ENCODE results near the gene VDAC1.

The VDAC1 gene

GRCh38 chr5:133938039-133938821 lies 66.5 kb downstream of the VDAC1 start:
- no peak for TF ChIP-seq GATA2 (IDR thresholded peaks at IDR 0.05; ENCODE audit: low read depth, low read length)
- TF ChIP-seq GATA3 (IDR thresholded peaks at IDR 0.05; ENCODE audit: low read depth, low read length), result no peak

- TF ChIP-seq GATA2 (IDR thresholded peaks at IDR 0.05; ENCODE audit: low read depth, low read length), result no peak
- no peak for TF ChIP-seq GATA3 (IDR thresholded peaks at IDR 0.05; ENCODE audit: low read depth, low read length)
Measured at GRCh38 chr5:133936651-133937015, 68.1 kb downstream of the VDAC1 start.

GRCh38 chr5:133935667-133935940 lies 69.2 kb downstream of the VDAC1 start:
- TF ChIP-seq GATA3 (IDR thresholded peaks at IDR 0.05; ENCODE audit: low read depth, low read length) (no peak), GATA2 (IDR thresholded peaks at IDR 0.05; ENCODE audit: low read depth, low read length) (no peak)

- TF ChIP-seq GATA2 (IDR thresholded peaks at IDR 0.05; ENCODE audit: low read depth, low read length), result no peak
- no peak for TF ChIP-seq GATA3 (IDR thresholded peaks at IDR 0.05; ENCODE audit: low read depth, low read length)
Measured at GRCh38 chr5:133934822-133935666, 69.7 kb downstream of the VDAC1 start.

GRCh38 chr5:133934311-133934710 lies 70.5 kb downstream of the VDAC1 start:
- TF ChIP-seq GATA2 (IDR thresholded peaks at IDR 0.05; ENCODE audit: low read depth, low read length), result no peak
- TF ChIP-seq GATA3 (IDR thresholded peaks at IDR 0.05; ENCODE audit: low read depth, low read length), result no peak

GRCh38 chr5:133933670-133934295 lies 71.0 kb downstream of the VDAC1 start:
- TF ChIP-seq GATA2 (IDR thresholded peaks at IDR 0.05; ENCODE audit: low read depth, low read length) (no peak), GATA3 (IDR thresholded peaks at IDR 0.05; ENCODE audit: low read depth, low read length) (no peak)

GRCh38 chr5:133933169-133933509 lies 71.6 kb downstream of the VDAC1 start:
- TF ChIP-seq GATA3 (IDR thresholded peaks at IDR 0.05; ENCODE audit: low read depth, low read length) (no peak), GATA2 (IDR thresholded peaks at IDR 0.05; ENCODE audit: low read depth, low read length) (no peak)

DNA sequence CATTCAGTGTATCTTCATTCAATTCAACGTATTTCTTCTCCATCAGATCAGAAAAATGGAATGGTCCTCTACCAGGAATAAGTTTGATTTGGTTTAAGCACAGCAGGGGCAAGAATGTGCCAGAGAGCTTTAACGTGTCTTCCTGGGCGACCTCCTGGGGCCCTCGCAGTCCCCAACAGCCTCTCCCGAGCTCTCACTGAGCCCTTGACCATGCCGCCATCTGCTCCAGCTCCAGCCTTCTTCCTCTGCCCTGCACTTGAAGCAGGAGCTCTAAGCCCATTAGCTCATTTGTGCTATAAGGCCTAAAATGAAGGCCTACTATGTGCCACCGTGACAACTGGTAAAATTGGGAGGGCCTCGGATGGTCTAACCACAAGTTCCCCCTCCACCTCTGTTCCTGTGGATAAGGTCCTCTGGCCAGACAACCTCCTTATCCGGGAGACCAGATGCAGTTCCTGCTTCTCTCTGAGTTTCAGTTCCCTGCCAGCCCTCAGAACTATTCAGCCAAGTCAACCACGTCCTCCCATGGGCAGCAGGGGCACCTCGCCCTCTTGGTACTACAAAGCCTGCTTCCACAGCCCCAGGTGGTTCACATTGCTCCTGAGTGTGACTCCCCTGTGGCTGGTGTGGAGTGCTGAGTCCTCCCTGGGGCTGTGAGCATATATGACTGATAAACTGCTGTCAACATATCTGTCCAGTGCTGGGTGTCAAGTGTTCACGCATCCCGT lies 72.2 kb downstream of the VDAC1 start:
- TF ChIP-seq GATA2 (IDR thresholded peaks at IDR 0.05; ENCODE audit: low read depth, low read length) (no peak), GATA3 (IDR thresholded peaks at IDR 0.05; ENCODE audit: low read depth, low read length) (no peak)

DNA sequence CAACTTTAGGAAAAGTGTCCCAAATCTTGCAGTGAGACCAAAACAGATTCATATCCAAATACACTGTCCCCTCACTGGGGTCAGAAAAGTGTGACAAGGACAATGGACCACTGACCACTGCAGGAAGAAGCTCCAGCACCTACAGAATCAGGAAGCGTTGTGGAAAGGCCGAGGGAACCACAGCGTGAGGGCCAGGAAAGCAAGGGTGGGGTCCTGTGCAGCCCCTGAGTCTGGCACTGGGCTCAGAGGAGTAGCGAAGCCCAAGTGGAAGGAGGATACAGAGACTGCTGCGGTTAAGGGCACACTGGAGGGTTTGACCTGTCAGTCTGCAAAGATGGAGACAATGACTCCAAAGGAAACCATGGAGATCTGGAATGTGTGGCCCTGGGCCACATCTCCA lies 73.2 kb downstream of the VDAC1 start:
- no peak for TF ChIP-seq GATA2 (IDR thresholded peaks at IDR 0.05; ENCODE audit: low read depth, low read length)

GRCh38 chr5:133930813-133931090 lies 74.0 kb downstream of the VDAC1 start:
- TF ChIP-seq GATA3 (IDR thresholded peaks at IDR 0.05; ENCODE audit: low read depth, low read length) (no peak), GATA2 (IDR thresholded peaks at IDR 0.05; ENCODE audit: low read depth, low read length) (no peak)

DNA sequence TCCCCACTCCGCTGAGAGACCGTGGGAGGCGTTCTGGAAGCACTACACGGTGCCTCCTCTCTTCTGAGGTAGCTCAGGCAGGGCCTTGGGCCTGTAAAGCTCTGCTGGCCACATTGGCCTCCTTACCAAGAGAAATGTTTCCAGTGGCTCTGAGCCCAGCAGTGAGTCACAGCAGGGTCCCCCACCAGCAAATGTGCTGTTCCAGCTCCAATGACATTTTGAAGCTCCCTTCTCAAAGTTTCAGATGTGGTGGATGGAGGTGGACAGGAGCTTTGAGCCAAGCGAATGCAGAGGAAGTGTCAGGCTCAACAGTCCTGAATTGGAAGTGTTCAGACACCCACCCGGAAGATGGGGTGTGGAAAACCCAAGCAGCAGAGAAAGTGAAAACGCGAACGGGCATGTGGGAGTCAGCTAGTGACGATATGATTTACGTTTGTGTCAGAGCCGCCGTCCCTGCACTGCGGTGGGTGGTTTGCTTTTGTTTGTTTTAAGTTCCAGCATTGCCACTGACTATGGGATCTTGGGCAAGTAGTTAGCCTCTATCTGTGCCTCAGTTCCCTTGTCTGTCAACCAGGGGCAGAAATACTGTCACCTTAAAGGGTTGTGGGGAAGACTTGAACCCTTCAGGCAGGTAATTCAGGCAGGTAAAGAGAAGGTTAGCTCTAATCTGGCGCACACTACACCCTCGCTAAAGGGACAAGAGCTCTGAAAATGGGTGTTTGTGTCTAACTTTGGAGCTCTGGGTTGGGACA lies 74.5 kb downstream of the VDAC1 start:
- TF ChIP-seq GATA2 (IDR thresholded peaks at IDR 0.05; ENCODE audit: low read depth, low read length) (no peak), GATA3 (IDR thresholded peaks at IDR 0.05; ENCODE audit: low read depth, low read length) (no peak)

DNA sequence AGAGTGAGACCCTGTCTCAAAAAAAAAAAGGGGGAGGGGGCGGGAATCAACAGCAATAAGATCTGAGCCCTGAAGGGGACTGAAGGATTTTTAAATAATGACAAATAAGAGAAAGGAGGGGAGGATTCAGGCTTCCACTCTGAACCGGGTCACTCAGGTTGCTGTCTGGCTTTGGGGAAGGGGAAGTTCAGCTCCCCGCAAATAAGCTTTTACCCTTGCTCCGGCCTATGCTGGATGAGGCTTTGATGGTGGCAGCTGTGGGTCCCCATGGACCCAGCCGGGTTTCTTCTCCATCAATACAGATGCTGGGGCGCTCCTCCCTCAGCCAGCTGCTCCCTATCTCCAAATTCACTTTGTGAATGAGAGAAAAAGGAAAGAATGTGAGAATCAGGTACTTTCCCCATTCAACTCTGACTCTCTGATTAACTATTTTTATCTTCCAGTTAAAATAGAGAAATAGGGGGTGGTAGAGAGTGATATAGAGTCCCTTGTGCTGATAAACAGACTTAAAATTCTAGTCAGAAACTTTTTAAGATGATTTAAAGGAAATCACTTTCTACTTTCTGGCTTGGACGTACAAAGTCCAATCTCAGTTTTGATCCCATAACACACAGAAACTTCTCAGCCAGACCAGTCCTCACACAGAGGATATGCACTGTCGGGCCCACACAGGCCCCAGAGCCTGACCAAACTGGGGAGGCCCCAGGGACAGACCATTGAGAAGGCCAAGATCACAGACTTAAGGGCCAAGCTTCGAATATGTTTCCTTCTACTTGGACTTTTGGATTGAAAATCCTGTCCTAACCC lies 76.0 kb downstream of the VDAC1 start:
- no peak for TF ChIP-seq GATA3 (IDR thresholded peaks at IDR 0.05; ENCODE audit: low read depth, low read length)
- no peak for TF ChIP-seq GATA2 (IDR thresholded peaks at IDR 0.05; ENCODE audit: low read depth, low read length)

All from SH-SY5Y (cell line).